Measurements from ENCODE around the gene UBN1. TPM values are rescaled to one million over a fixed set of nuclear protein-coding genes. Genes with fewer than 3 reads are reported as not detected.

Gene UBN1
- total RNA-seq, 4 donors from 2014 or later = 12.3 to 22.7 (median 19.6) TPM

DNA sequence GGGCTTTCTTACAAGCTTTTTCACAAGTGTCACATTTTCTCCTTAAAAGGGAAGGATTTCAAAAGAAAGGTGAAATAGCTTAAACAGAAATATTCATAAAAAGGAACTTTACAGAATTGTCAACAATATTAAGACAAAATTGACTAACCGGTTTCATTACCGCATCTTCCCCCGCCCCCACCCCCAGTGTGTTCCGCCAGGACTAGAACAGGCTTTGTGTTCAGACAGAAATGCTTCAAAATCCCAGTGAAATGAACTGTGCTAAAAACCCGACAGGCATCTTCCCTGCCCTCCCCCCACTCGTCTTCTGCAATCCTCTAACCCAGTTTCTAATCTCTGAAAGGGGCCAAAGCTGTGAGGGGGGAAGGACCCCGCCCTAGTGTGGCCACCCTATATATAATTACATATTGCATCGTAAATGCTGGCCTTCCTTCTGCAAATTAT lies 43.9 kb upstream of the UBN1 start:
- Histone ChIP-seq H3K27ac (peak overlapping the region in 2 of 4 donors; percentile 93 to 94), H3K4me1 (peaks cover 20 to 34% (median 23%) of the 10 kb centered on the region in 3 donors), H3K36me3 (peaks cover 0 to 57% (median 19%) of the 10 kb centered on the region in 3 donors)

DNA sequence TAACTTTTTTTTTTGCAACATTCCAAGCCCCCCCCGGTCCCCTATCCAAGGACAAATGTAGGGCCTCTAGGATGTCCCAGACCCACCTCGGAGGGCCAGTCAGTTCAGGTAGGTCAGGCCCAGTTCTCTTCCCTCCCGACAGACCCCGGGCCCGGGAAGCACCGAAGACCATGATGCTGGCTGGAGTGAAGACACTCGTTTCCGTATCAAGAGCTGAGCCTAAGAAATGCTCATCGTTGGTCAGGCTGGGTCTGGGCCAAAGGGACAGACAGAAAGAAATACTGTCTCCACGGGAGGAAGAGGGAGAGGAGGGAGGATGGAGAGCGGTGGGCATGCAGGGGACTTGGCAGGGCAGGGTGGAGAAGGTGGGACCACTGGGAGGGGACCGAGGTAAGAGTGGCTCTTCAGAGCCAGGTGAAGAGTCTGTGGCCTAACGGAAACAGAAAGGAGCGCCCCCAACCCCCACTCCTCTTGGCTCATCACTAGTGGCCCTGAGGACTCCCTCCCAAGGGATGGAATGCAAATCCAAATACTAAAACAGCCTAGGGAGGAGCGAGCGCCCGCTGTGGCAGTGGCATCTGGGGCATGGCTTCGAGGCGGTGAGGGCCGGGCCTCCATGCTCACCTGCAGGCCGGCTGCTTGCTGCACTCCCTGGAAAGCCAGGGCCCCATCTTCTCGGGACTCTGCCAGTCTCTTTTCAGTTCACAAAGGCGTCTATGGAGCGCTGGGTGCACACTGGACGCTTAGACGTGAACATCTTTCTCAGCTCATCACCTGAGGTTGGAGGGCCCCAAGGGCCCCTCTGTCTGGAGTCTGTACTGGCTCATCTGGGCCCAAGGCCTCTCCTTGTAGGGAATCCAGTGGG lies 43.2 kb upstream of the UBN1 start:
- WGBS, 2 donors = 58 to 87% methylated on average over 8 to 9 of the region's 26 CpGs
- Histone ChIP-seq H3K36me3 (peaks cover 0 to 57% (median 20%) of the 10 kb centered on the region in 3 donors), H3K4me1 (peaks cover 20 to 34% (median 23%) of the 10 kb centered on the region in 3 donors), H3K27ac (peak overlapping the region in 1 of 4 donors; percentile 4), H3K9me3 (no peaks in the 10 kb centered on the region), H3K4me3 (no peak overlapping the region), H3K27me3 (no peaks in the 10 kb centered on the region)
- intact Hi-C loops (cut with DNase I) = no loop called here
- no peak for DNase-seq
- TF ChIP-seq, protein P1, sequence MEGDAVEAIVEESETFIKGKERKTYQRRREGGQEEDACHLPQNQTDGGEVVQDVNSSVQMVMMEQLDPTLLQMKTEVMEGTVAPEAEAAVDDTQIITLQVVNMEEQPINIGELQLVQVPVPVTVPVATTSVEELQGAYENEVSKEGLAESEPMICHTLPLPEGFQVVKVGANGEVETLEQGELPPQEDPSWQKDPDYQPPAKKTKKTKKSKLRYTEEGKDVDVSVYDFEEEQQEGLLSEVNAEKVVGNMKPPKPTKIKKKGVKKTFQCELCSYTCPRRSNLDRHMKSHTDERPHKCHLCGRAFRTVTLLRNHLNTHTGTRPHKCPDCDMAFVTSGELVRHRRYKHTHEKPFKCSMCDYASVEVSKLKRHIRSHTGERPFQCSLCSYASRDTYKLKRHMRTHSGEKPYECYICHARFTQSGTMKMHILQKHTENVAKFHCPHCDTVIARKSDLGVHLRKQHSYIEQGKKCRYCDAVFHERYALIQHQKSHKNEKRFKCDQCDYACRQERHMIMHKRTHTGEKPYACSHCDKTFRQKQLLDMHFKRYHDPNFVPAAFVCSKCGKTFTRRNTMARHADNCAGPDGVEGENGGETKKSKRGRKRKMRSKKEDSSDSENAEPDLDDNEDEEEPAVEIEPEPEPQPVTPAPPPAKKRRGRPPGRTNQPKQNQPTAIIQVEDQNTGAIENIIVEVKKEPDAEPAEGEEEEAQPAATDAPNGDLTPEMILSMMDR (IDR thresholded peaks at IDR 0.05) = no peak
- no peak for TF ChIP-seq POLR2A (IDR thresholded peaks at IDR 0.05)

More for the DNA sequence above, 43.9 kb upstream of the UBN1 start:
- no peaks in the 10 kb centered on the region for H3K9me3 ChIP-seq
- WGBS, 2 donors = 29 to 42% methylated on average over 8 of the region's 8 CpGs
- intact Hi-C loops (cut with DNase I) = no loop called here
- DNase-seq = no peak
- TF ChIP-seq, protein P1 (IDR thresholded peaks at IDR 0.05) = no peak
- no peak for TF ChIP-seq POLR2A (IDR thresholded peaks at IDR 0.05)
- no peaks in the 10 kb centered on the region for H3K27me3 ChIP-seq
- peak overlapping the region; percentile 61 to 96 (median 78) for H3K4me3 ChIP-seq

DNA sequence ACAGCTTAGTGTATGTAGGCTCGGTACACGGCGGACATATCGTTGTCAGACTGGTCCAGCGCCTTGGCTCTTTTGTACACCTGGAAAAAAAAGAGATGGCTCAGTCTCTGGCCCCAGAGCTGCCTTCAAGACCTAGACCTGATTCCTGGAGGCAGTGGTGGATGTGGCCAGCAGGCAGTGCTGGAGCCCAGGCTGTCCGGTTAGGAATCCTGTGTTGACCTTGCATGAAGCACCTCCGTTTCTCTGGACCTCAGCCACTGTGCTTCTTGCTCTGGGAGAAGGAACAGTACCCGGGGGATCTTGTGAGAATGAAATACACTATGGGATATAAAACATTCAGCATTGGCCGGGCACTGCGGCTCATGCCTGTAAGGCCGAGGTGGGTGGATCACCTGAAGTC lies 42.0 kb upstream of the UBN1 start:
- intact Hi-C loops (cut with DNase I) = no loop called here
- TF ChIP-seq, protein P1 (IDR thresholded peaks at IDR 0.05) = no peak
- TF ChIP-seq POLR2A (IDR thresholded peaks at IDR 0.05) = no peak
- no peak for DNase-seq
- H3K4me1 ChIP-seq = peaks cover 17 to 30% (median 19%) of the 10 kb centered on the region in 3 donors
- no peak overlapping the region for H3K27ac ChIP-seq
- no peaks in the 10 kb centered on the region for H3K27me3 ChIP-seq
- no peak overlapping the region for H3K4me3 ChIP-seq
- H3K36me3 ChIP-seq = peaks cover 0 to 61% (median 16%) of the 10 kb centered on the region in 3 donors
- WGBS, 2 donors = 84 to 89% methylated on average over 11 of the region's 11 CpGs
- H3K9me3 ChIP-seq = no peaks in the 10 kb centered on the region

DNA sequence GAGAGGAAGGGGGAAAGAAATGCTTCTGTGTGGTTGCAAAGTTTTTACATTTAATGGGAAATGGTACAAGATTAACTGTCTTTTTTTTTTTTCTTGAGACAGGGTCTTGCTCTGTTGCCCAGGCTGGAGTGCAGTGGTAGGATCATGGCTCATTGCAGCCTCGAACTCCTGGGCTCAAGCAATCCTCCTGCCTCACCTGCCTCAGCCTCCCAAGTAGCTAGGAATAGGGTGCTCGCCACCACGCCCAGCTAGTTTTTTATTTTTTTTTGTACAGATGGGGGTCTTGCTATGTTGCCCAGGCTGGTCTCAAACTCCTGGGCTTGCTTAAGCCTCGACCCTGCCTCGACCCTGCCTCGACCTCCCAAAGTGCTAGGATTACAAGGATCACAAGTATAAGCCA lies 41.0 kb upstream of the UBN1 start:
- Histone ChIP-seq H3K36me3 (peaks cover 0 to 71% (median 19%) of the 10 kb centered on the region in 3 donors), H3K9me3 (no peaks in the 10 kb centered on the region), H3K4me1 (peaks cover 7 to 29% (median 8%) of the 10 kb centered on the region in 3 donors), H3K27ac (no peak overlapping the region), H3K4me3 (no peak overlapping the region), H3K27me3 (no peaks in the 10 kb centered on the region)
- intact Hi-C loops (cut with DNase I) = no loop called here
- WGBS, 2 donors = 85 to 97% methylated on average over 6 of the region's 6 CpGs
- TF ChIP-seq, protein P1 (IDR thresholded peaks at IDR 0.05) = no peak
- TF ChIP-seq POLR2A (IDR thresholded peaks at IDR 0.05) = no peak
- DNase-seq = no peak

DNA sequence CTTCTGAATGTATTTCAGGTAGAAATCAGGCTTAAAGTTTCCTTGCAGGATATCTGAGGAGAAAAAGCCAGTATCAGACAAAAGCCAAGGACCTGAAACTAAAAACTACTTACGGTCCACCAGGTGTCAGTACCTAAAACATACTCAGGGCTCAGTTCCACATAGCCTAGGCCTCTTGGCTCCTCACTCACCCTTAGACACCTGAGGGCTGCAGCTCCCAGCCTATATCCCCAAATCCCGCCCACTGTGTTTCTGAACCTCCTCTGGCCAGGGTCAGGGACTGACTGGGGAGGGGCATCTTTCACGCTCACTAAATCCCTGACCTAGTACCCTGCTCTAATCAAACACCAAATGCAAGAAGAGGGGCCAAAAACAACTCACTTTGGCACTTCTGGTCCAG lies 36.0 kb upstream of the UBN1 start:
- Histone ChIP-seq H3K4me1 (peaks cover 0 to 28% (median 3%) of the 10 kb centered on the region in 3 donors), H3K9me3 (no peaks in the 10 kb centered on the region), H3K4me3 (no peak overlapping the region), H3K27me3 (no peaks in the 10 kb centered on the region), H3K27ac (peak overlapping the region in 1 of 4 donors; percentile 42), H3K36me3 (peaks cover 7 to 99% (median 40%) of the 10 kb centered on the region in 3 donors)
- no peak for TF ChIP-seq POLR2A (IDR thresholded peaks at IDR 0.05)
- TF ChIP-seq, protein P1 (IDR thresholded peaks at IDR 0.05) = no peak
- no peak for DNase-seq
- intact Hi-C loops (cut with DNase I) = no loop called here
- 94 to 100% methylated on average over 1 to 2 of the region's 3 CpGs for WGBS, 2 donors

All from esophagus squamous epithelium (tissue), 5 donors.